RWPE1 (cell line): ENCODE data around the gene MRPS18A.

Experiments used
- CTCF ChIA-PET: fragments of 350-600 bp; sonication (Branson Sonifier 250); formaldehyde crosslinking; extraction: SDS; loops from one replicate; lab custom pipeline; 2021; lab: Yijun Ruan, JAX
- POLR2A ChIA-PET: fragments of 400-600 bp; formaldehyde crosslinking; extraction: SDS; loops from one replicate; lab custom pipeline; 2020; ENCODE audit warnings: antibody characterized with exemption; ENCODE audit not compliant: low non-redundant PET; lab: Yijun Ruan, JAX
- DNase-seq: peaks from one replicate; pipeline ENCODE4 v3.0.0; 2012; ENCODE audit warnings: low spot score
- H3K27ac ChIP-seq: fragments of 450-650 bp; 2 replicates; pipeline ENCODE4 v1.5.1; 2017
- TF ChIP-seq, protein P1 (sequence below): fragments of 450-650 bp; conservative IDR thresholded peaks from 2 replicates; pipeline ENCODE4 v1.5.1; 2017; ENCODE audit warnings: low read depth, mild to moderate bottlenecking

The MRPS18A gene

DNA sequence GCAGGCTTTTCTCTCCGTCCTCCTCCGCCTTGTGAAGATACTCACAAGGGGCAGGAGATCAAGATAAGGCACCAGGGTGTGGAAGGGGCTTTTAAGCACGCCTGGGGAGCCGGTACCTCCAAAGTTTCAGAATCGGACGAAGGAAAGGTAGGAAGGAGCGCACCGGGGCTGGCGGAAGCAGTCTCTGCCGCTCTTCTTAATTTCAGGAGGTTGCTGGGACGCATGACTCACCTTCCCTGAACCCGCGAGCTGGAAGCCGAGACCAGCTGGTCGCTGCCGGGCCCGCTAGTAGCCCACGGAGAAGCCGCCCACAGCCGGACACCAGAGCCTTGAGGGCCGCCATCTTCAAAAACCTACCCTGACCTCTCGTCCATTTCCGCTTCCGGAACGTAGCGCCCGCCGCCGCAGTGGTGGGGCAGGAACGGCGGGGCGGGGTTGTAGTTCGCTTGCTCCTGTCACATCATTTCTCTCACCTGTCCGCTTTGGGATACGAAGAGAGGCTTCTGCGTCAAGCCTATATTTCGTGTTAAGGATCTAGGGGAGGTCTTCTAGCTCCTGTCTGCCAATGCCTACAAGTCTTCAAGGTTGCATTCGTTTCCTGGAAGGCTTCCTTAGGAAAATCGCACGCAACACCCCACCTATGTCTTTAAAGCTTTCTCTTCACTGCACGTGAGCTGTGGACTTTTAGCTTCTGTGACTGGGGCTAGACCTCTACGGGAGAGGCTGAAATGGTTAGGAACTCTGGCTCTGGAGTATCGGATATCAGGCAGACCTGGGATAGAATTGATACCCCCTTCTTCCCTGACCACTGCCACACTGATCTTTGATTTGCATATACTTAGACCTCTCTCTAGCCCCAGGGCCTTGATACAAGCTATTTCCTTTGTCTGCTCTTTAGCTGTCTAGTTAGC, at the start of gene MRPS18A:
Gene MRPS18A, minus strand, starts transcription at position 355 of the 911 bp plus-strand sequence. Its CDS starts 12 bp downstream, at position 343.
- ChIA-PET POLR2A (interaction anchor here (0.6 to 1.1 kb wide), 3 partner anchors 21 to 83 kb away, joined by 3 to 5 read pairs (median 3); partner anchors contain the start of gene VEGFA), CTCF (interaction anchor here (0.6 to 1.1 kb wide), 4 partner anchors 20 to 85 kb away, joined by 3 to 5 read pairs (median 3); partner anchors contain the start of gene VEGFA)
- peak within 1 kb of the TSS; percentile 83 for H3K27ac ChIP-seq
- TF ChIP-seq, protein P1, sequence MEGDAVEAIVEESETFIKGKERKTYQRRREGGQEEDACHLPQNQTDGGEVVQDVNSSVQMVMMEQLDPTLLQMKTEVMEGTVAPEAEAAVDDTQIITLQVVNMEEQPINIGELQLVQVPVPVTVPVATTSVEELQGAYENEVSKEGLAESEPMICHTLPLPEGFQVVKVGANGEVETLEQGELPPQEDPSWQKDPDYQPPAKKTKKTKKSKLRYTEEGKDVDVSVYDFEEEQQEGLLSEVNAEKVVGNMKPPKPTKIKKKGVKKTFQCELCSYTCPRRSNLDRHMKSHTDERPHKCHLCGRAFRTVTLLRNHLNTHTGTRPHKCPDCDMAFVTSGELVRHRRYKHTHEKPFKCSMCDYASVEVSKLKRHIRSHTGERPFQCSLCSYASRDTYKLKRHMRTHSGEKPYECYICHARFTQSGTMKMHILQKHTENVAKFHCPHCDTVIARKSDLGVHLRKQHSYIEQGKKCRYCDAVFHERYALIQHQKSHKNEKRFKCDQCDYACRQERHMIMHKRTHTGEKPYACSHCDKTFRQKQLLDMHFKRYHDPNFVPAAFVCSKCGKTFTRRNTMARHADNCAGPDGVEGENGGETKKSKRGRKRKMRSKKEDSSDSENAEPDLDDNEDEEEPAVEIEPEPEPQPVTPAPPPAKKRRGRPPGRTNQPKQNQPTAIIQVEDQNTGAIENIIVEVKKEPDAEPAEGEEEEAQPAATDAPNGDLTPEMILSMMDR = no peak
- peak; percentile 87 for DNase-seq

DNA sequence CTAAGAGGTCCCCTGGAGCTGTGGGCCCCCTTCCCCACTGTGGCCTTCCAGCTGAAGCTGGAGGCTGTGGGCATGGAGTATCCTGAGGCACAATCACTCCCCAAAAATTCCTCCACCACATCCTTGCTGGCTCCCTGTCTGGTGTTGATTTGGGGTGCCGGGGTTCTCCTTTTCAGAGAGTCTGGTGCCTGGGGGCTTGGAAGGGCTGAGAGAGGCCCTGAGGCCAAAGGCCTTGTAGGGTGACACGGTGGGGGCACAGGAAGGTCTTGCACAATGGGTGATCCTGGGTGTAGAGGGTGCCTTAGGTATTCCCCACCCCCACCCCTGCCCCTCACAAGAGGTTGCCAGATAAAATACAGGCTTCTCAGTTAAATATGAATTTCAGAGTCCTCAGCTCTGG, 49.3 kb upstream of the MRPS18A start:
- DNase-seq = no peak
- peak overlapping the region; percentile 94 for H3K27ac ChIP-seq
- CTCF ChIA-PET = no interaction called here
- POLR2A ChIA-PET = no interaction called here
- TF ChIP-seq, protein P1 = no peak

GRCh38 chr6:43736211-43736786, 48.7 kb upstream of the MRPS18A start:
- ChIA-PET POLR2A (interaction anchor here (1.0 kb wide), 1 partner anchor 11 kb away, joined by 4 read pairs; no protein-coding TSS in a partner anchor), CTCF (no interaction called here)
- TF ChIP-seq, protein P1 = no peak
- DNase-seq = no peak
- H3K27ac ChIP-seq = peak overlapping the region; percentile 94

GRCh38 chr6:43735642-43736199, 48.1 kb upstream of the MRPS18A start:
- TF ChIP-seq, protein P1 = no peak
- CTCF ChIA-PET = interaction anchor here (0.5 kb wide), 1 partner anchor 339 kb away, joined by 3 read pairs; no protein-coding TSS in a partner anchor
- no peak for DNase-seq
- POLR2A ChIA-PET = interaction anchor here (1.0 kb wide), 1 partner anchor 11 kb away, joined by 4 read pairs; no protein-coding TSS in a partner anchor
- peak overlapping the region; percentile 94 for H3K27ac ChIP-seq

DNA sequence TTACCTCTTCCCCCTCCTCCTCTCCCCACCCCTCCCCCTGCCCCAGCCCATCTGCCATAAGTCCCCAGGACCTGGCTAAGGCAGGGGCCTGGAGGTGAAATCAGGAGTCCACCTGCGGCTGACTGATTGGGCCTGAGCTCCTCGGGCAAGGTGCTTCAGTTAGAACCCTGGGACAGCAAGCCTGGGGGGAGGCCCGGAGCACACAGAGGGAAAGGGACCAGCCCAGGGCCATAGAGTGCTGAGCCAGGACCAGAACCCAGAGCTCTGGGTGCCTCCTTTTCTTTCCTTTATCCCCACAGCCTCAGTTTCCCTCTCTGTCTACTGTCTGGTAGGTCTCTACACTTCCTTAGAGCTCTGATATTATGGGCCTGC, 46.7 kb upstream of the MRPS18A start:
- CTCF ChIA-PET = interaction anchor here (0.5 to 1.1 kb wide), 2 partner anchors 35 to 385 kb away, joined by 3 to 4 read pairs; no protein-coding TSS in a partner anchor
- peak overlapping the region; percentile 94 for H3K27ac ChIP-seq
- DNase-seq = no peak
- POLR2A ChIA-PET = no interaction called here
- TF ChIP-seq, protein P1 = no peak
